B cell (primary cell): ENCODE measurements around the gene PVR. TPM values are rescaled to one million over a fixed set of nuclear protein-coding genes. Genes with fewer than 3 reads are reported as not detected.
"Not testable (repeated sequence)": the region's sequence is repeated elsewhere in the genome, so short reads cannot be mapped to it uniquely, and the experiment has no call there.

ENCODE experiments used
- ATAC-seq: fragments of 200-7000 bp; cut with Tn5 transposase; one replicate; pipeline ENCODE4 v1.10.0; 2021; ENCODE audit warnings: low read depth, mild to moderate bottlenecking, moderate number of reproducible peaks, moderate library complexity
- CTCF ChIA-PET: fragments of 350-600 bp; sonication (Branson Sonifier 250); formaldehyde crosslinking; loops from one replicate; lab custom pipeline; 2021; ENCODE audit warnings: antibody characterized with exemption, inconsistent platforms; lab: Charles Lee
- POLR2A ChIA-PET: fragments of 350-600 bp; sonication (Branson Sonifier 250); formaldehyde crosslinking; loops from one replicate; lab custom pipeline; 2021; ENCODE audit warnings: antibody characterized with exemption; lab: Charles Lee
- DNase-seq: peaks from one replicate; pipeline ENCODE4 v3.0.0; 2013
- H2AFZ ChIP-seq: 2 replicates; pipeline ENCODE4 v1.6.1; 2012; ENCODE audit warnings: mild to moderate bottlenecking, low read depth, low read length; ENCODE audit not compliant: insufficient read depth, poor library complexity, severe bottlenecking
- H3K27ac ChIP-seq, 2 donors: 1 replicate in 1 of 2; 2 replicates in 1 of 2; pipeline ENCODE4 v1.5.1; 2012 to 2013; ENCODE audit warnings: low read length in 2 of 2, mild to moderate bottlenecking in 2 of 2, moderate library complexity in 1 of 2
- H3K27me3 ChIP-seq, 4 experiments: fragments of 200-600 bp in 1 of 4; sonication (generic) in 1 of 4; replicated peaks in 1 of 4; 1 replicate in 2 of 4; 2 replicates in 2 of 4; pipeline versions ENCODE4 v1.6.1 to v1.7.0; 2013 to 2016; ENCODE audit warnings: low read length in 3 of 4, mild to moderate bottlenecking in 2 of 4, mixed read lengths in 1 of 4, moderate library complexity in 1 of 4; ENCODE audit not compliant: insufficient read depth in 4 of 4, control insufficient read depth in 3 of 4; ENCODE audit errors: control extremely low read depth in 1 of 4
- H3K36me3 ChIP-seq, 2 experiments: replicated peaks in 1 of 2; 1 replicate in 1 of 2; 2 replicates in 1 of 2; pipeline versions ENCODE4 v1.6.1 to v1.7.1; 2013; ENCODE audit warnings: low read length in 1 of 2; ENCODE audit not compliant: insufficient read depth in 2 of 2, control insufficient read depth in 1 of 2; ENCODE audit errors: control extremely low read depth in 1 of 2, extremely low read depth in 1 of 2
- H3K4me1 ChIP-seq, 2 donors: fragments of 200-600 bp in 1 of 2; sonication (generic) in 1 of 2; 1 replicate in 1 of 2; 2 replicates in 1 of 2; pipeline versions ENCODE4 v1.5.1 to v1.6.1; 2013 to 2017; ENCODE audit warnings: low read length in 2 of 2; ENCODE audit not compliant: control insufficient read depth in 2 of 2, insufficient read depth in 2 of 2
- H3K4me2 ChIP-seq: replicated peaks from 2 replicates; pipeline ENCODE3; 2012; ENCODE audit warnings: mild to moderate bottlenecking, low read depth, low read length; ENCODE audit not compliant: poor library complexity, severe bottlenecking
- H3K4me3 ChIP-seq, 5 experiments: fragments of 200-600 bp in 1 of 5; sonication (generic) in 1 of 5; 1 replicate in 3 of 5; 2 replicates in 2 of 5; pipeline versions ENCODE4 v1.5.1 to v1.7.0; 2011 to 2016; ENCODE audit warnings: low read length in 4 of 5, mild to moderate bottlenecking in 4 of 5, low read depth in 2 of 5, control low read depth in 1 of 5, moderate library complexity in 1 of 5; ENCODE audit not compliant: insufficient read depth in 1 of 5; ENCODE audit errors: control extremely low read depth in 1 of 5, extremely low read depth in 1 of 5
- H3K79me2 ChIP-seq: fragments of 200-600 bp; sonication (generic); one replicate; pipeline ENCODE4 v1.6.0; 2016; ENCODE audit warnings: low read length; ENCODE audit not compliant: control insufficient read depth, insufficient read depth
- H3K9ac ChIP-seq: fragments of 200-600 bp; sonication (generic); 2 replicates; pipeline ENCODE4 v1.6.1; 2017; ENCODE audit warnings: mild to moderate bottlenecking, low read length, moderate library complexity
- H3K9me3 ChIP-seq, 3 donors: one replicate each; pipeline versions ENCODE4 v1.6.1 to v1.7.1; 2013; ENCODE audit warnings: low read length in 2 of 3; ENCODE audit not compliant: control insufficient read depth in 2 of 3, insufficient read depth in 1 of 3; ENCODE audit errors: control extremely low read depth in 1 of 3
- H4K20me1 ChIP-seq: 2 replicates; pipeline ENCODE4 v1.6.0; 2012; ENCODE audit warnings: mild to moderate bottlenecking, low read length; ENCODE audit not compliant: insufficient read depth, control insufficient read depth, poor library complexity, severe bottlenecking
- H3K27ac Mint-ChIP-seq: one replicate; pipeline ENCODE4 v1.8.0; 2021; ENCODE audit warnings: mixed read lengths
- H3K27me3 Mint-ChIP-seq: one replicate; pipeline ENCODE4 v1.8.0; 2021; ENCODE audit warnings: mixed read lengths
- H3K4me1 Mint-ChIP-seq: one replicate; pipeline ENCODE4 v1.8.0; 2021; ENCODE audit warnings: mixed read lengths
- H3K4me3 Mint-ChIP-seq: one replicate; pipeline ENCODE4 v1.8.0; 2021; ENCODE audit warnings: mixed read lengths
- H3K9me3 Mint-ChIP-seq: one replicate; pipeline ENCODE4 v1.8.0; 2022; ENCODE audit warnings: mixed read lengths; ENCODE audit not compliant: insufficient read depth
- EZH2 ChIP-seq: IDR thresholded peaks from 2 replicates; pipeline ENCODE4 v1.6.1; 2012; ENCODE audit warnings: borderline replicate concordance, low read depth, mild to moderate bottlenecking, moderate library complexity, low read length; ENCODE audit not compliant: insufficient read depth, poor library complexity, severe bottlenecking
- WGBS: methylation state at CpG from one replicate; pipeline ENCODE4 v1.1.5; 2013; ENCODE audit warnings: missing lambda C conversion rate; ENCODE audit not compliant: insufficient coverage; 5-methylcytosine and 5-hydroxymethylcytosine counted together
- intact Hi-C: fragments of 100-400 bp; cut with micrococcal nuclease; formaldehyde crosslinking; loops from one replicate; pipeline ENCODE4 v1.10.0; 2022
- polyA plus RNA-seq: library from polyadenylated mRNA; depleted of rRNA; stranded (reverse); fragments of >200 nt; gene quantifications from 2 replicates; pipeline ENCODE4 v1.2.3, GENCODE V29; 2012
- total RNA-seq, 2 donors: library from RNA; stranded (reverse); fragments of 120-200 nt in 1 of 2; gene quantifications; 1 replicate in 1 of 2; 2 replicates in 1 of 2; pipeline versions ENCODE4 v1.2.3 to v1.2.4, GENCODE V29; 2013 to 2022
- TF ChIP-seq, protein P1 (sequence below): fragments of 200-600 bp; IDR thresholded peaks from one replicate; pipeline ENCODE4 v1.8.0; 2022; ENCODE audit warnings: antibody characterized with exemption, mild to moderate bottlenecking

Gene PVR
- total and polyA plus RNA-seq, 2 donors (not counting 1 experiment from before 2014, with no cell fraction given): 0.09 to 0.67 TPM

DNA sequence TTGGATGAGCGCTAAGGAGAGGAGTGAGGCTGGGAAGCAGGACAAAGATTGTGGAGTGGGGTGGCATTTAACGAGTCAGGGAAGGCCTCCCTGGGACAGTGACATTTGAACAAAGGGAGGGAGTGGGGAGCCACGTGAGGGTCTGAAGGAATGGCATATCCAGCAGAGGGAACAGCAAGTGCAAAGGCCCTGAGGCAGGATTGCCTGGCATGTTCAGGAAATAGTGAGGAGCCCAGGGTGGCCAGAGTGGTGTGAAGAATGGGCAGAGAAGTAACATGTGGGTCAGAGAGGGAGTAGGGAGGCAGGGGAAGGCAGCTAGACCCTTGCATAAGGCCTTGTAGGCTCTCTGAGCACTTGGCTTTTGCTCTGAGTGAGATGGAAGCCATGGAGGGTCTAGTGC is 14.9 kb upstream of the PVR start:
- Histone ChIP-seq H3K9ac (no peak overlapping the region), H3K9me3 (peaks cover 0 to 18% (median 0%) of the 10 kb centered on the region in 3 donors), H3K27me3 (peaks cover 0 to 4% (median 0%) of the 10 kb centered on the region in 4 experiments), H3K36me3 (no peaks in the 10 kb centered on the region), H3K79me2 (no peaks in the 10 kb centered on the region), H2AFZ (no peak overlapping the region), H4K20me1 (no peaks in the 10 kb centered on the region), H3K4me3 (no peak overlapping the region), H3K4me1 (no peaks in the 10 kb centered on the region), H3K4me2 (no peak overlapping the region), H3K27ac (no peak overlapping the region)
- no peak overlapping the region for H3K27ac Mint-ChIP-seq
- 89% methylated on average over 3 of the region's 3 CpGs for WGBS
- CTCF ChIA-PET: no interaction called here
- no peak for DNase-seq
- intact Hi-C loops: no loop called here
- TF ChIP-seq, protein P1, sequence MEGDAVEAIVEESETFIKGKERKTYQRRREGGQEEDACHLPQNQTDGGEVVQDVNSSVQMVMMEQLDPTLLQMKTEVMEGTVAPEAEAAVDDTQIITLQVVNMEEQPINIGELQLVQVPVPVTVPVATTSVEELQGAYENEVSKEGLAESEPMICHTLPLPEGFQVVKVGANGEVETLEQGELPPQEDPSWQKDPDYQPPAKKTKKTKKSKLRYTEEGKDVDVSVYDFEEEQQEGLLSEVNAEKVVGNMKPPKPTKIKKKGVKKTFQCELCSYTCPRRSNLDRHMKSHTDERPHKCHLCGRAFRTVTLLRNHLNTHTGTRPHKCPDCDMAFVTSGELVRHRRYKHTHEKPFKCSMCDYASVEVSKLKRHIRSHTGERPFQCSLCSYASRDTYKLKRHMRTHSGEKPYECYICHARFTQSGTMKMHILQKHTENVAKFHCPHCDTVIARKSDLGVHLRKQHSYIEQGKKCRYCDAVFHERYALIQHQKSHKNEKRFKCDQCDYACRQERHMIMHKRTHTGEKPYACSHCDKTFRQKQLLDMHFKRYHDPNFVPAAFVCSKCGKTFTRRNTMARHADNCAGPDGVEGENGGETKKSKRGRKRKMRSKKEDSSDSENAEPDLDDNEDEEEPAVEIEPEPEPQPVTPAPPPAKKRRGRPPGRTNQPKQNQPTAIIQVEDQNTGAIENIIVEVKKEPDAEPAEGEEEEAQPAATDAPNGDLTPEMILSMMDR: no peak
- TF ChIP-seq EZH2: no peak
- H3K9me3 Mint-ChIP-seq: peaks cover 3% of the 10 kb centered on the region
- no peaks in the 10 kb centered on the region for H3K4me1 Mint-ChIP-seq
- H3K4me3 Mint-ChIP-seq: no peak overlapping the region
- ATAC-seq: no peak
- H3K27me3 Mint-ChIP-seq: peaks cover 13% of the 10 kb centered on the region
- POLR2A ChIA-PET: no interaction called here

DNA sequence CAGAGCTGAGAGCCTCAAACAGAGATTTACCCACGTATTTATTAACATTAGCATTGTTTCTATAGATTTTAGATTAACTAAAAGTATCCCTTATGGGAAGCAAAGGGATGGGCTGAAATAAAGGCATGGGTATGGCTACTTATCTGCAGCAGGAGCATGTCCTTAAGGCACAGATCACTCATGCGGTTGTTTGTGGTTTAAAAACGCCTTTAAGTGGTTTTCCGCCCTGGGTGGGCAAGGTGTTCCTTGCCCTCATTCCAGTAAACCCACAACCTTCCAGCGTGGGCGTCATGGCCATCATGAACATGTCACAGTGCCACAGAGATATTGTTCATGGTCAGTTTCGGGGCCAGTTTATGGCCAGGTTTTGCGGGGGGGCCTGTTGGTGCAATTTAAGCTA is 12.1 kb upstream of the PVR start:
- H3K4me1 ChIP-seq, H3K9me3 Mint-ChIP-seq, DNase-seq, H3K27me3 ChIP-seq, intact Hi-C loops, CTCF ChIA-PET, H3K4me3 ChIP-seq, H2AFZ ChIP-seq, H3K27ac Mint-ChIP-seq, H3K4me1 Mint-ChIP-seq, H3K4me3 Mint-ChIP-seq, H3K36me3 ChIP-seq, POLR2A ChIA-PET, H3K79me2 ChIP-seq, ATAC-seq, H3K9ac ChIP-seq, H3K27ac ChIP-seq, H3K4me2 ChIP-seq, H4K20me1 ChIP-seq: not testable (repeated sequence)
- peaks cover 24% of the 10 kb centered on the region for H3K27me3 Mint-ChIP-seq
- H3K9me3 ChIP-seq: peaks cover 0 to 14% (median 0%) of the 10 kb centered on the region in 3 donors
- WGBS: 81% methylated on average over 7 of the region's 8 CpGs

DNA sequence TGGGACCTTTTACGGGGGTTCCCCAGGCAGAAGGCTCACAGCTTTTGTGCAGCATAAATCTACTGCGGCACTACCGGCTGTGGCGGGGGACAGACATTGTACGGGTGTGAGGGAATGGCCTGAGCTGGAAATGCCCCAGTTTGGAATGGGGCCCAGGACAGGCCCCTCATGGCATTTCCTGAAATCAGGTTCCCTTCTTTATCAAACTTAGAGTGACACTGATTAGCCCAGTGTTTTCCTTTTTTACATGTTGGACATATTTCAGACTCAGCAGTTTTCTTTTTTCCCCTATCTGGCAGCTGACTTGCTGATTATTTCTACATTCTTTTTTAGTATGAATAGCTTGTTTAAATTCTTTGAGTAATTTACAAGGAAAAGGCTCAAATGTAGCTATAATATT is 9.7 kb upstream of the PVR start:
- H3K4me3 ChIP-seq, H3K27ac ChIP-seq, H4K20me1 ChIP-seq, H2AFZ ChIP-seq, H3K79me2 ChIP-seq, H3K9me3 Mint-ChIP-seq, H3K36me3 ChIP-seq, H3K4me2 ChIP-seq, intact Hi-C loops, H3K4me1 ChIP-seq, H3K4me1 Mint-ChIP-seq, CTCF ChIA-PET, H3K9me3 ChIP-seq, ATAC-seq, POLR2A ChIA-PET, DNase-seq, H3K27me3 ChIP-seq, H3K4me3 Mint-ChIP-seq, H3K9ac ChIP-seq, H3K27ac Mint-ChIP-seq: not testable (repeated sequence)
- WGBS: 70% methylated on average over 5 of the region's 5 CpGs
- H3K27me3 Mint-ChIP-seq: peaks cover 19% of the 10 kb centered on the region
